ENCODE measurements around the gene ZNF217. TPM values are rescaled to one million over a fixed set of nuclear protein-coding genes. Genes with fewer than 3 reads are reported as not detected.

The ZNF217 gene
- total and polyA plus RNA-seq, 9 of the 15 experiments (the other 6 are each of a cell fraction or from before 2014, with no cell fraction given) = 3.0 to 41.8 (median 16.8) TPM

- no peak for TF ChIP-seq ZBTB26 (CRISPR knock-in tag; IDR thresholded peaks at IDR 0.05)
Measured at GRCh38 chr20:53622247-53623133, 28.9 kb upstream of the ZNF217 start (continued).

GRCh38 chr20:53621482-53622246, 28.0 kb upstream of the ZNF217 start:
- Histone ChIP-seq H3K4me1 (replicated peaks in 1 of 2; ENCODE audit: control insufficient read depth in 2 of 2, insufficient read depth in 2 of 2, low read length in 2 of 2) (peaks cover 21 to 32% of the 10 kb centered on the region in 2 experiments; a peak in 4 of 5 replicates), H3K9me3 (replicated peaks; ENCODE audit: control insufficient read depth, insufficient read depth, low read depth, low read length) (no peaks in the 10 kb centered on the region), H3K36me3 (ENCODE audit: control insufficient read depth, insufficient read depth, low read length) (no peaks in the 10 kb centered on the region), H2AFZ (ENCODE audit: low read depth, low read length) (peak overlapping the region; percentile 92), H3K9ac (ENCODE audit: insufficient read depth in 1 of 2, low read depth in 2 of 2, low read length in 2 of 2) (peak overlapping the region; percentile 81 to 84), H4K20me1 (replicated peaks; ENCODE audit: control insufficient read depth, insufficient read depth, low read length) (no peaks in the 10 kb centered on the region), H3K4me2 (ENCODE audit: insufficient read depth, low read length) (peak overlapping the region; percentile 66), H3K27ac (ENCODE audit: extremely low read depth, low read depth, low read length) (peak overlapping the region; percentile 95), H3K4me3 (no peak overlapping the region), H3K9me1 (ENCODE audit: control insufficient read depth, insufficient read depth, low read length) (no peaks in the 10 kb centered on the region), H3K27me3 (ENCODE audit: control insufficient read depth in 2 of 2, insufficient read depth in 2 of 2, low read length in 2 of 2) (no peaks in the 10 kb centered on the region), H3K79me2 (ENCODE audit: control insufficient read depth, insufficient read depth, low read length) (no peaks in the 10 kb centered on the region)
- POLR2A ChIA-PET = interaction anchor here (0.6 to 5.5 kb wide), 8 partner anchors 10 to 245 kb away, joined by 3 to 60 read pairs (median 5); partner anchors contain the start of gene ZNF217
- BruUV-seq (replicated peaks) = TSS peak; percentile 23
- 7% methylated on average over 9 of the region's 9 CpGs for WGBS (ENCODE audit: insufficient coverage, low coverage, missing lambda C conversion rate)
- in situ Hi-C loops (cut with MboI) = no loop called here
- intact Hi-C loops (cut with micrococcal nuclease) = loop anchor here (2.0 kb wide), 2 partner anchors 13 to 17 kb away; no protein-coding TSS in a partner anchor
- CTCF ChIA-PET (ENCODE audit: low intra/inter-chr PET ratio) = no interaction called here
- ATAC-seq (peak; percentile 73), DNase-seq (ENCODE audit: extremely low read depth in 1 of 4, low spot score in 3 of 4) (peak; percentile 59 to 82 (median 64)), FAIRE-seq (peak; percentile 40)
- TF ChIP-seq DDX20 (tag; IDR thresholded peaks at IDR 0.05; ENCODE audit: low read depth) = no peak
- no peak for TF ChIP-seq RBM22 (IDR thresholded peaks at IDR 0.05; ENCODE audit: low read depth, low read length, poor library complexity, severe bottlenecking)
- TF ChIP-seq KLF6 (CRISPR knock-in tag; IDR thresholded peaks at IDR 0.05; ENCODE audit: borderline replicate concordance) = 0 out of 2 replicates have a peak, but pooled peaks have one; percentile 17
- peak; percentile 23; the same call in 1 of the 2 replicates for TF ChIP-seq CXXC5 (CRISPR knock-in tag; IDR thresholded peaks at IDR 0.05)
- TF ChIP-seq NR2C1 (IDR thresholded peaks at IDR 0.05) = no peak
- TF ChIP-seq NR2C1 (tag; IDR thresholded peaks at IDR 0.05) = peak; percentile 65
- no peak for TF ChIP-seq E2F1 (CRISPR knock-in tag; IDR thresholded peaks at IDR 0.05)
- no peak for TF ChIP-seq CCNT2 (IDR thresholded peaks at IDR 0.05; ENCODE audit: borderline replicate concordance, extremely low read depth, insufficient read length, low read depth, low read length)
- peak; percentile 95 for TF ChIP-seq NFATC3 (IDR thresholded peaks at IDR 0.05)
- TF ChIP-seq ZNF778 (CRISPR knock-in tag; IDR thresholded peaks at IDR 0.05) = no peak
- TF ChIP-seq NR1H2 (CRISPR knock-in tag; IDR thresholded peaks at IDR 0.05) = no peak
- no peak for TF ChIP-seq BRD9 (IDR thresholded peaks at IDR 0.05; ENCODE audit: low read depth, partially characterized antibody)
- TF ChIP-seq MYNN (IDR thresholded peaks at IDR 0.05) = no peak
- TF ChIP-seq MYNN (CRISPR knock-in tag; IDR thresholded peaks at IDR 0.05) = no peak
- TF ChIP-seq BMI1 (IDR thresholded peaks at IDR 0.05; ENCODE audit: low read length) = no peak
